H9 (cell line): Measurements from ENCODE around the gene SETD7. TPM values are rescaled to one million over a fixed set of nuclear protein-coding genes. Genes with fewer than 3 reads are reported as not detected.

Experiments used
- DNase-seq: peaks from one replicate; pipeline ENCODE4 v3.0.0-alpha.2; 2017
- H2AFZ ChIP-seq: one replicate; pipeline ENCODE4 v1.6.1; 2013; ENCODE audit warnings: mild to moderate bottlenecking, low read length, control low read depth, moderate library complexity
- H2AK5ac ChIP-seq: 2 replicates; pipeline ENCODE4 v1.6.1; 2013; ENCODE audit warnings: low read length, control low read depth, mixed read lengths; ENCODE audit not compliant: insufficient read length
- H2BK120ac ChIP-seq: one replicate; pipeline ENCODE4 v1.6.1; 2013; ENCODE audit warnings: low read depth, mild to moderate bottlenecking, low read length, control low read depth, inconsistent platforms; ENCODE audit not compliant: poor library complexity, severe bottlenecking
- H2BK12ac ChIP-seq: 2 replicates; pipeline ENCODE4 v1.6.1; 2013; ENCODE audit warnings: low read length, control low read depth, mixed read lengths, low read depth; ENCODE audit not compliant: insufficient read length
- H2BK15ac ChIP-seq: 2 replicates; pipeline ENCODE4 v1.6.1; 2013; ENCODE audit warnings: low read depth, low read length, control low read depth
- H2BK20ac ChIP-seq: one replicate; pipeline ENCODE4 v1.6.1; 2013; ENCODE audit warnings: low read depth, mild to moderate bottlenecking, low read length, control low read depth, inconsistent platforms; ENCODE audit not compliant: poor library complexity, severe bottlenecking
- H2BK5ac ChIP-seq: 2 replicates; pipeline ENCODE4 v1.6.1; 2013; ENCODE audit warnings: low read length, control low read depth, mixed read lengths; ENCODE audit not compliant: insufficient read length
- H3K14ac ChIP-seq: 2 replicates; pipeline ENCODE4 v1.6.1; 2013; ENCODE audit warnings: low read length, control low read depth; ENCODE audit not compliant: insufficient read depth
- H3K18ac ChIP-seq: 2 replicates; pipeline ENCODE4 v1.6.1; 2013; ENCODE audit warnings: low read depth, mild to moderate bottlenecking, mixed read lengths, low read length, control low read depth; ENCODE audit not compliant: insufficient read length
- H3K23ac ChIP-seq: 2 replicates; pipeline ENCODE4 v1.6.1; 2013; ENCODE audit warnings: low read length, control low read depth, mixed read lengths, low read depth; ENCODE audit not compliant: insufficient read length
- H3K23me2 ChIP-seq: 2 replicates; pipeline ENCODE4 v1.6.1; 2013; ENCODE audit warnings: low read depth, mild to moderate bottlenecking, mixed read lengths, low read length, control low read depth; ENCODE audit not compliant: insufficient read length, poor library complexity, severe bottlenecking
- H3K27ac ChIP-seq: 2 replicates; pipeline ENCODE4 v1.5.1; 2013; ENCODE audit warnings: low read length, control low read depth, mixed read lengths, low read depth; ENCODE audit not compliant: insufficient read length
- H3K27me3 ChIP-seq: 2 replicates; pipeline ENCODE4 v1.6.1; 2013; ENCODE audit warnings: low read length, control low read depth, inconsistent platforms; ENCODE audit not compliant: insufficient read depth
- H3K4ac ChIP-seq: 2 replicates; pipeline ENCODE4 v1.6.1; 2013; ENCODE audit warnings: low read depth, mild to moderate bottlenecking, control low read depth, inconsistent platforms, low read length, moderate library complexity
- H3K4me1 ChIP-seq: 2 replicates; pipeline ENCODE4 v1.6.1; 2013; ENCODE audit warnings: low read length, control low read depth, inconsistent platforms; ENCODE audit not compliant: insufficient read depth
- H3K4me2 ChIP-seq: 2 replicates; pipeline ENCODE4 v1.6.1; 2013; ENCODE audit warnings: low read length, control low read depth, mixed read lengths; ENCODE audit not compliant: insufficient read length, insufficient read depth
- H3K56ac ChIP-seq: 2 replicates; pipeline ENCODE4 v1.6.1; 2013; ENCODE audit warnings: low read depth, mild to moderate bottlenecking, mixed read lengths, low read length, control low read depth; ENCODE audit not compliant: insufficient read length
- H3K79me1 ChIP-seq: 2 replicates; pipeline ENCODE4 v1.6.1; 2013; ENCODE audit warnings: low read depth, mild to moderate bottlenecking, moderate library complexity, low read length, control low read depth, inconsistent platforms; ENCODE audit not compliant: insufficient read depth, poor library complexity, severe bottlenecking
- H3K79me2 ChIP-seq: 2 replicates; pipeline ENCODE4 v1.6.1; 2013; ENCODE audit warnings: low read length, control low read depth, inconsistent platforms; ENCODE audit not compliant: insufficient read depth
- H3K9ac ChIP-seq: 2 replicates; pipeline ENCODE4 v1.6.1; 2013; ENCODE audit warnings: low read length, control low read depth, mixed read lengths; ENCODE audit not compliant: insufficient read length; ENCODE audit errors: extremely low read depth
- H3K9me3 ChIP-seq: one replicate; pipeline ENCODE4 v1.6.1; 2013; ENCODE audit warnings: low read depth, low read length, inconsistent platforms; ENCODE audit not compliant: control insufficient read depth
- H3T11ph ChIP-seq: one replicate; pipeline ENCODE4 v1.6.1; 2013; ENCODE audit warnings: mild to moderate bottlenecking, low read length, control low read depth, inconsistent platforms
- H4K20me1 ChIP-seq: one replicate; pipeline ENCODE4 v1.6.1; 2013; ENCODE audit not compliant: control insufficient read depth, insufficient read length, insufficient read depth
- H4K5ac ChIP-seq: 2 replicates; pipeline ENCODE4 v1.6.1; 2013; ENCODE audit warnings: low read depth, mild to moderate bottlenecking, mixed read lengths, low read length, control low read depth; ENCODE audit not compliant: insufficient read length
- H4K8ac ChIP-seq: replicated peaks from 2 replicates; pipeline ENCODE4 v1.6.1; 2013; ENCODE audit warnings: low read length, control low read depth, mixed read lengths, low read depth; ENCODE audit not compliant: insufficient read length
- H4K91ac ChIP-seq: 2 replicates; pipeline ENCODE4 v1.6.1; 2013; ENCODE audit warnings: low read depth, mild to moderate bottlenecking, moderate library complexity, mixed read lengths, low read length, control low read depth; ENCODE audit not compliant: insufficient read length
- H3K27ac Mint-ChIP-seq, 3 experiments: 2 replicates in 2 of 3; 3 replicates in 1 of 3; pipeline ENCODE4 v1.8.0; 2020 to 2021; ENCODE audit warnings: mixed read lengths in 3 of 3, mild to moderate bottlenecking in 1 of 3, moderate library complexity in 1 of 3
- H3K27me3 Mint-ChIP-seq: 2 replicates; pipeline ENCODE4 v1.8.0; 2021; ENCODE audit warnings: low read depth, mild to moderate bottlenecking, moderate library complexity, mixed read lengths
- H3K36me3 Mint-ChIP-seq, 3 experiments: 2 replicates in 2 of 3; 3 replicates in 1 of 3; pipeline ENCODE4 v1.8.0; 2020 to 2021; ENCODE audit warnings: low read depth in 3 of 3, mixed read lengths in 3 of 3; ENCODE audit not compliant: insufficient read depth in 1 of 3
- H3K4me1 Mint-ChIP-seq, 2 experiments: 2 replicates each; pipeline ENCODE4 v1.8.0; 2020; ENCODE audit warnings: mixed read lengths in 2 of 2
- H3K4me3 Mint-ChIP-seq, 2 experiments: 2 replicates in 1 of 2; 3 replicates in 1 of 2; pipeline ENCODE4 v1.8.0; 2020 to 2021; ENCODE audit warnings: mild to moderate bottlenecking in 2 of 2, mixed read lengths in 2 of 2, moderate library complexity in 1 of 2
- H3K9me3 Mint-ChIP-seq, 2 experiments: 2 replicates in 1 of 2; 3 replicates in 1 of 2; pipeline ENCODE4 v1.8.0; 2020; ENCODE audit warnings: mild to moderate bottlenecking in 2 of 2, mixed read lengths in 2 of 2, moderate library complexity in 1 of 2
- CTCF ChIP-seq: fragments of 200-600 bp; sonication (generic); conservative IDR thresholded peaks from 3 replicates; pipeline ENCODE4 v1.8.0; 2021; ENCODE audit warnings: antibody characterized with exemption, mild to moderate bottlenecking
- WGBS: extraction: QIAGEN DNeasy Blood & Tissue Kit; methylation state at CpG from one replicate; pipeline ENCODE4 v1.1.7; 2013; ENCODE audit warnings: missing lambda C conversion rate, low lambda C conversion rate, mixed read lengths; ENCODE audit not compliant: insufficient read length; ENCODE audit errors: extremely low coverage; 5-methylcytosine and 5-hydroxymethylcytosine counted together
- total RNA-seq: library from RNA; stranded (reverse); gene quantifications from 2 replicates; pipeline ENCODE4 v1.2.1, GENCODE V29; 2021

The SETD7 gene
- total RNA-seq, 1 experiment from 2014 or later, result 1.5 TPM

GRCh38 chr4:139523076-139523475, 32.9 kb downstream of the SETD7 start:
- Histone ChIP-seq H3K79me1 (no peaks in the 10 kb centered on the region), H3K27me3 (no peaks in the 10 kb centered on the region), H3K79me2 (no peaks in the 10 kb centered on the region), H4K20me1 (no peaks in the 10 kb centered on the region), H2BK5ac (no peak overlapping the region), H2AK5ac (no peak overlapping the region), H3K14ac (no peak overlapping the region), H3K4me2 (no peak overlapping the region), H3K18ac (no peak overlapping the region), H4K8ac (no peak overlapping the region), H2BK12ac (no peak overlapping the region), H2BK20ac (no peak overlapping the region), H2BK15ac (no peak overlapping the region), H3K9ac (no peak overlapping the region), H2AFZ (no peak overlapping the region), H3K56ac (no peak overlapping the region), H4K5ac (no peak overlapping the region), H3K23ac (no peak overlapping the region), H3K4me1 (no peaks in the 10 kb centered on the region), H4K91ac (no peak overlapping the region), H3K23me2 (no peaks in the 10 kb centered on the region), H3K9me3 (no peaks in the 10 kb centered on the region), H3T11ph (no peak overlapping the region), H2BK120ac (no peak overlapping the region), H3K27ac (no peak overlapping the region), H3K4ac (no peak overlapping the region)
- no peak for DNase-seq
- Mint-ChIP-seq H3K36me3 (no peaks in the 10 kb centered on the region), H3K4me3 (no peak overlapping the region), H3K27me3 (no peaks in the 10 kb centered on the region), H3K9me3 (no peaks in the 10 kb centered on the region), H3K27ac (no peak overlapping the region; a peak in 1 of 7 replicates), H3K4me1 (peaks cover 2 to 5% of the 10 kb centered on the region in 2 experiments; a peak in 3 of 4 replicates)
- no peak for TF ChIP-seq CTCF
- no CpG with 5 or more reads among the region's 1 CpG for WGBS
